Right cardiac atrium (tissue), 5 donors: ENCODE results near the gene ZGRF1. TPM values are rescaled to one million over a fixed set of nuclear protein-coding genes. Genes with fewer than 3 reads are reported as not detected.
"Not testable (repeated sequence)": the region's sequence is repeated elsewhere in the genome, so short reads cannot be mapped to it uniquely, and the experiment has no call there.

Experiments used
- ATAC-seq, 2 donors: fragments of 200-7000 bp; cut with Tn5 transposase; one replicate each; pipeline versions ENCODE4 v1.8.0 to v1.9.1; 2020; ENCODE audit warnings: moderate library complexity in 2 of 2, mild to moderate bottlenecking in 1 of 2
- DNase-seq, 3 donors: peaks; one replicate each; pipeline ENCODE4 v3.0.0-alpha.2; 2020
- H3K27ac ChIP-seq: one replicate; pipeline ENCODE4 v1.5.1; 2013; ENCODE audit warnings: mild to moderate bottlenecking, low read length, control low read depth, moderate library complexity
- H3K27me3 ChIP-seq: one replicate; pipeline ENCODE4 v1.6.1; 2013; ENCODE audit not compliant: control insufficient read depth, insufficient read depth
- H3K4me1 ChIP-seq: one replicate; pipeline ENCODE4 v1.6.1; 2013; ENCODE audit warnings: low read length; ENCODE audit not compliant: control insufficient read depth, insufficient read depth
- H3K4me3 ChIP-seq: one replicate; pipeline ENCODE4 v1.5.1; 2013; ENCODE audit warnings: low read length, control low read depth
- H3K9me3 ChIP-seq: one replicate; pipeline ENCODE4 v1.6.1; 2013; ENCODE audit warnings: low read length; ENCODE audit not compliant: control insufficient read depth
- WGBS: extraction: QIAGEN DNeasy Blood & Tissue Kit; methylation state at CpG from one replicate; pipeline ENCODE4 v1.1.7; 2013; 5-methylcytosine and 5-hydroxymethylcytosine counted together
- intact Hi-C, 4 donors: fragments of 100-400 bp; cut with DNase I; formaldehyde crosslinking; loops; one replicate each; pipeline versions ENCODE4 v1.11.0 to v1.14.0; 2022 to 2023
- polyA plus RNA-seq: library from polyadenylated mRNA; stranded (reverse); fragments of 200-250 nt; gene quantifications from one replicate; pipeline ENCODE4 v1.2.3, GENCODE V29; 2013
- total RNA-seq, 4 donors: library from RNA; stranded (reverse); fragmentation: NEBNext Ultra II Directional; extraction: Animal tissue kit (Norgen Biotek cat#: 25700); gene quantifications; one replicate each; pipeline ENCODE4 v1.2.1, GENCODE V29; 2021
- donor health status: healthy with polysubstance abuse.
- donor health status: DM: no; HTN: yes; CAD: no.
- donor health status: DM: no; HTN: no; CAD: no.
- donor health status: DM: no; HTN: yes; CAD: no; lungs with severe emphysema.
- donor health status: DM: yes; HTN: yes; CAD: no.

ZGRF1 gene
- total and polyA plus RNA-seq, 5 donors, result 1.2 to 2.5 (median 2.4) TPM

DNA sequence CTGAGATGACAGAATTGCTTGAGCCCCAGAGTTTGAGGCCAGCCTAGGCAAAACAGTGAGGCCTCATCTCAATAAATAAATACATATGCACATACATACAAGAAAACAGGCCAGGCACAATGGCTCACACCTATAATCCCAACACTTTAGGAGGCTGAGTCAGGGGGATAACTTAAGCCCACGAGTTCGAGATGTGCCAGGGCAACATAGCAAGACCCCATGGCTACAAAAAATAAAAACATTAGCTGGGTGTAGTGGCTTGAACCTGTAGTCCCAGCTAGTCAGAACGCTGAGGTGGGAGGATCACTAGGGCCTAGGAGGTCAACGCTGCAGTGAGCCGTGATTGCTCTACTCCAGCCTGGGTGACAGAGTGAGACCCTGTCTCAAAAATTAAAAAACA, 69.2 kb downstream of the ZGRF1 start:
- DNase-seq (no peak), ATAC-seq (no peak)
- Histone ChIP-seq H3K9me3 (no peaks in the 10 kb centered on the region), H3K27ac (no peak overlapping the region), H3K4me1 (no peaks in the 10 kb centered on the region), H3K4me3 (no peak overlapping the region), H3K27me3 (no peaks in the 10 kb centered on the region)
- 97% methylated on average over 5 of the region's 5 CpGs for WGBS
- intact Hi-C loops, result no loop called here

DNA sequence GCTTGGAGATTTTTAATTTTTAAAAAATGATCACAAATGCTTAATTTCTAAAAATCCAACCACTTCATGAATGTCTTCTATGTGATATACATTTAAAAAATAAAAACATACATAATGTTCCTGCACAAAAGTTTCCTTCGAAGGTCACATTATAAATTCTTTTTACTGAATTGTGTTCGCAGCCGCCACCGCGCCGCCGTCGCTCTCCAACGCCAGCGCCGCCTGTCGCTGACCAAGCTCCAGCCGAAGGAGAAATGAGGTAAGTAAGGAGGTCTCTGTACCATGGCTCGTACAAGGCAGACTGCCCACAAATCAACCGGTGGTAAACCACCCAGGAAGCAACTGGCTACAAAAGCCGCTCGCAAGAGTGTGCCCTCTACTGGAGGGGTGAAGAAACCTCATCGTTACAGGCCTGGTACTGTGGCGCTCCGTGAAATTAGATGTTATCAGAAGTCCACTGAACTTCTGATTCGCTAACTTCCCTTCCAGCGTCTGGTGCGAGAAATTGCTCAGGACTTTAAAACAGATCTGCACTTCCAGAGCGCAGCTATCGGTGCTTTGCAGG, 71.9 kb downstream of the ZGRF1 start:
- no peak for ATAC-seq
- no peaks in the 10 kb centered on the region for H3K4me1 ChIP-seq
- no peak overlapping the region for H3K4me3 ChIP-seq
- 98% methylated on average over 25 of the region's 25 CpGs for WGBS
- H3K27ac ChIP-seq, result no peak overlapping the region
- H3K9me3 ChIP-seq, result no peaks in the 10 kb centered on the region
- no peaks in the 10 kb centered on the region for H3K27me3 ChIP-seq
- intact Hi-C loops, result no loop called here
- no peak for DNase-seq

DNA sequence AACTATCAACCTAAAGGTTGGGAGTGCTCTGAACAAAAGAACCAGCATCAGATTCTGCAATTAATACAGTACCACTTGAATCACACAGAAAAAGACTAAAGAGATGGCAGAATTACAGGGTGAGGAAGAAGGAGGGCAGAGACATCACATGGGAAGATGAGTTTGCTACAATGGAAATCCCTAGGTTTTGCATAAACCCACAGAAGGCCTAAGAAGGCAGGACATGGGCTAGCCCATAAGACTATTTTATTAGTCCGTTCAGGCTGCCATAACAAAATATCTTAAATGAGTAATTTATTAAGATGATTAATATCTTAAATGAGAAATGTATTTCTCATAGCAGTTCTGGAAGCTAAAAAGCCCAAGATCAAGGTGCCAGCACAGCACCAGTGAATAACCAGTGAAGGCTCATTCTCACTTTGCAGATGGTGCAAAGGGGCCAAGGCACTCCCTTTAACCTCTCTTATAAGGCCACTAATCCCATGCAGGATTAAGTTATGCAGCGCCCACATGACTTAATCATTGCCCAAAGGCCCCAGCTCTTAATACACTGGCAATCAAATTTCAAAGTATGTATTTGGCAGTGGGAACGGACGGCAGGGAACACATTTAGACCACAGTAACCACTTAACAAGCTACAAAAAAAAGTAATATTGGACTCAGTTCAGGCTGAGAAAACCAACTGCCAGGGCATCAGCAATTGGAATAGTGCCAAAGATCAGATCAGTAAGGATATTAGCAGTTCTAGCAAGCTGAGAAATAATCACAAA, 73.1 kb downstream of the ZGRF1 start:
- 83% methylated on average over 4 of the region's 4 CpGs for WGBS
- ATAC-seq, result no peak
- Histone ChIP-seq H3K27me3 (no peaks in the 10 kb centered on the region), H3K4me1 (no peaks in the 10 kb centered on the region), H3K9me3 (no peaks in the 10 kb centered on the region), H3K27ac (no peak overlapping the region), H3K4me3 (no peak overlapping the region)
- intact Hi-C loops, result no loop called here
- no peak for DNase-seq

DNA sequence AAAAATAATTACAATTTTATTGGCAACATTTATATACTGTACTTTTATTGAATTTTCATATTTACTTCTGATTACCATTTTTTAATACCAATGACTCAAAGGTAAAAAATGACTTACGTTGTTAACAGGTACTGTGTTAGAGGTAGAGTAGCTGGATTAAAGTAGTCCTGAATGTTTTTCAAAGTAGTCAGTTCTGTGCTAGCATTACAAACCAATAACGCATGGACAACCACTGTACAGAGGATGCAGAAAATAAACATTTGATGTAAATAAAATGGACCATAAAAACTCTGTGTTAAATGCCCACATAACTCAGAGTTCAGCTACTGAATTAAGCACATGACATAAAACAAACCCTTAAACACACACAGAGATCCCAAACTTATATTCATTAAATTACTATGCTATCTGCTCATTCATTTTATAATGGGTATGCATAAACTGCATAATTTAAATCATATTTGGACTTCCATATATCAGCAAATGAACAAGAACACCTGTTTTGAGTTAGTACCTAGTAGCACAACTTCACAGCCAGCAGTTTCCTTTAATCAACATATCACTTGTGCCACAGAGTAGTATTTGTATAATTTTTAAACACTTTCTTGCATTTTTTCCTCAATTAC, 74.3 kb downstream of the ZGRF1 start:
- DNase-seq (no peak), ATAC-seq (no peak)
- Histone ChIP-seq H3K27me3 (no peaks in the 10 kb centered on the region), H3K27ac (no peak overlapping the region), H3K4me3 (no peak overlapping the region), H3K4me1 (no peaks in the 10 kb centered on the region), H3K9me3 (no peaks in the 10 kb centered on the region)
- intact Hi-C loops, result no loop called here
- 94% methylated on average over 2 of the region's 2 CpGs for WGBS

DNA sequence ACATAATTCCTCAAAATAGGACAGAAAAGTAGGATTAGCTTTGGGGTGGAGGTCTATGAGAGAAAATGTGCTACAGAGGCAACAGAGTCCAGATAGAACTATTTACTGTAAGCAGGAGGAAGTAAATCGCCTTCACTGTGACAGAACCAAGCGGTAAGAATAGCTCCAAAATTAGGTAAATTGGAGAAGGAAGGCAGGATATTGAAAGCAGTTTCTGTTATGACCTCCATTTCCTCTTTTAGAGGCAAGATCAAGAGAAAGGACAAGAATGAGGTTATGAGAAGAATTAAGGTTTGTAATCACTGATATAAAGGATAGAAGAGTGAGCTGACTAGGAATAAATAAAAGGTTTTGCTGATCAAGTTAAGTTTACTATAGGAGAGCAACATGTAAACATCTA, 76.6 kb downstream of the ZGRF1 start:
- Histone ChIP-seq H3K4me3 (no peak overlapping the region), H3K4me1 (no peaks in the 10 kb centered on the region), H3K27ac (no peak overlapping the region), H3K27me3 (no peaks in the 10 kb centered on the region), H3K9me3 (no peaks in the 10 kb centered on the region)
- WGBS, result 80% methylated on average over 2 of the region's 2 CpGs
- DNase-seq, result no peak
- intact Hi-C loops, result no loop called here
- ATAC-seq, result no peak

DNA sequence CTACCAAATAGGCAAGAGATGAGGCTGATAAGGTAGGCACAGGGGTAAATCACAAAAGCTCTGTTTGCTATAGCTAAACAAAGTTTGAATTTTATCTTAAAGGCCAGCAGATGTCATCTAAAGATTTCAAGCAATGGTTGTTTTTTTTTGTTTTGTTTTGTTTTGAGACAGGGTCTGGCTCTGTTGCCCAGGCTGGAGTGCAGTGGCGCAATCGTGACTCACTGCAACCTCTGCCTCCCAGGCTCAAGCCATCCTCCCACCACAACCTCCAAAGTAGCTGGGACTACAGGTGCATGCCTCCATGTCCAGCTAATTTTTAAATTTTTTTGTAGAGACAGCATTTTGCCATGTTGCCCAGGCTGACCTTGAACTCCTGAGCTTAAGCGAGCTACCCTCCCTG, 77.7 kb downstream of the ZGRF1 start:
- no peaks in the 10 kb centered on the region for H3K4me1 ChIP-seq
- intact Hi-C loops, result no loop called here
- no peak overlapping the region for H3K4me3 ChIP-seq
- ATAC-seq (no peak), DNase-seq (no peak)
- no peaks in the 10 kb centered on the region for H3K27me3 ChIP-seq
- no peaks in the 10 kb centered on the region for H3K9me3 ChIP-seq
- no peak overlapping the region for H3K27ac ChIP-seq
- WGBS, result 95% methylated on average over 3 of the region's 3 CpGs

DNA sequence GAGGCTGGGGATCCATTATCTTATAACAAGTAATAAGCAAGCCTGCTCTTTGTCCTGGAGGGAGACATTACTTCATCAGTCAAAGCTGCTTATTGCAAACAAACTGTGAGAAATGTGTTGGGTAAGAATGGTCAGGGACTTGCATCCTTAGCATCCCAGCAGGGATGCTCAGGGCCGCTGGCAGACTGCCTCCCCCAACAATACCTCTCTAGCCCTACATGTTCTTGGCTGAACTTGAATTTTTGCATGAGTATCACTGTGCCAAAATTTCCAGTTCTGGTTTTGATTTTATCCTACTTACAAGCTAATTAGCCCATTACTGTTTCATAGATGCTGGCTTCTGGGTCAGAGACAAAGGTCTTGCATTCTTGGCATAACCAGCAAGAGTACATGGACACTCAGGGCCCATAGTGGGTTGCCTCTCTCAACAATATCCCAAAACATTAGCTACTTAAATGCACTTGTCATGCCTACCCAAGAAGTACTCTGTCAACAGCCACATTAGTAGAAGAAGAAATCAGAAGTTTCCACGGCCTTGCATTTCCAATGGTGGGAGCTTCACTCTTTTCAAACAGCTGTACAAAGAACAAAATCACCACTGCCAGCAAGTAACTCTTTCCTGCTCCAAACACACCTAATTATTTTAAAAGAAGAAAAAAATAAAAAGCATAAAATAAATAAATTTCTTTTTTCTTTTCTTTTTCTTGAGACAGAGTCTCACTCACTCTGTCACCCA, 78.9 kb downstream of the ZGRF1 start:
- DNase-seq (no peak), ATAC-seq (no peak)
- no peak overlapping the region for H3K4me3 ChIP-seq

DNA sequence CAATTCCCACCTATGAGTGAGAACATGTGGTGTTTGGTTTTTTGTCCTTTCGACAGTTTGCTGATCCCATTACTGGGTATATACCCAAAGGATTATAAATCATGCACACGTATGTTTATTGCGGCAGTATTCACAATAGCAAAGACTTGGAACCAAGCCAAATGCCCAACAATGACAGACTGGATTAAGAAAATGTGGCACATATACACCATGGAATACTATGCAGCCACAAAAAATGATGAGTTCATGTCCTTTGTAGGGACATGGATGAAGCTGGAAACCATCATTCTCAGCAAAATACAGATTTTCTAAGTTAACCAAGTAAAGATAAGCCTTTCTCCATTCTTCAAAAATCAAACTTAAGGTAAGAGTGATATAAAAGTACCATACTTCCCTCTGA, 82.4 kb downstream of the ZGRF1 start:
- ATAC-seq, DNase-seq, H3K4me3 ChIP-seq, H3K27me3 ChIP-seq, H3K27ac ChIP-seq, H3K4me1 ChIP-seq, H3K9me3 ChIP-seq, intact Hi-C loops: not testable (repeated sequence)
- WGBS, result 100% methylated on average over 2 of the region's 3 CpGs

More for the DNA sequence above, 78.9 kb downstream of the ZGRF1 start:
- intact Hi-C loops, result no loop called here
- no peak overlapping the region for H3K27ac ChIP-seq
- H3K27me3 ChIP-seq, result no peaks in the 10 kb centered on the region
- 98% methylated on average over 2 of the region's 2 CpGs for WGBS
- H3K4me1 ChIP-seq, result no peaks in the 10 kb centered on the region
- H3K9me3 ChIP-seq, result no peaks in the 10 kb centered on the region

DNA sequence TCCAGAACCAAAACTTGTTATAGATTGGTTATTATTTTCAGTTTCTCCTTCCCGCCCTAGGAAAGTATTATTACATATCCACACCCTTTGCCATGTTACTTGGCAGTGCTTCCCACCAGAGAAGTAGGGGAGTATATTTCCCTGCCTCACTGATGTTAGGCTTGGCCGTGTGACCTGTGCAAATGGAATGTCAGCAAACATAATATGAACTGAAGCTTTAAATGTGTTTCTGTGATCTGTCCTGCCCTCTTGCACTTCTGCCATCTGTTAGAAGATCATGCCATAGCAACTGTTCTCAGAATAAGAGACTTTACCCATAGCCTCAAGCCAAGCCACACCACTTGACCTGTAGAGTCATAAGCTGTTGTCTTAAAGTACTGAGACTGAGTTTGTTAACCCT, 84.0 kb downstream of the ZGRF1 start:
- ATAC-seq (no peak), DNase-seq (no peak)
- Histone ChIP-seq H3K4me1 (no peaks in the 10 kb centered on the region), H3K9me3 (no peaks in the 10 kb centered on the region), H3K4me3 (no peak overlapping the region), H3K27ac (no peak overlapping the region), H3K27me3 (no peaks in the 10 kb centered on the region)
- WGBS, result 44% methylated on average over 2 of the region's 2 CpGs
- intact Hi-C loops, result no loop called here

DNA sequence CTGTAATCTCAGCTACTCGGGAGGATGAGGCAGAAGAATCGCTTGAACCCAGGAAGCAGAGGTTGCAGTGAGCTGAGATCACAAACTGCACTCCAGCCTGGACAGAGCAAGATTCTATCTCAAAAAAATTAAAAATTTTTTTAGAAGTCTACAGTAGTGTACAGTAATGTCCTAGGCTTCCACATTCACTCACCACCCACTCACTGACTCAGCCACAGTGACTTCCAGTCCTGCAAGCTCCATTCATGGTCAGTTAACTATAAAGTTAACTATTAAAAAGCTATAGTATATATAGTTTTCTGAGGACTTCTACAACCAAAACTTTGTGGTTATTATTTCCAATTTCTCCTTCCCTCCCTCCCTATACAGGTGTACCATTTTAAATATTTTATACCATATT, 86.0 kb downstream of the ZGRF1 start:
- 91% methylated on average over 2 of the region's 2 CpGs for WGBS
- H3K9me3 ChIP-seq, result no peaks in the 10 kb centered on the region
- no peak overlapping the region for H3K27ac ChIP-seq
- intact Hi-C loops, result no loop called here
- no peak for DNase-seq
- H3K4me1 ChIP-seq, result no peaks in the 10 kb centered on the region
- ATAC-seq, result no peak
- no peak overlapping the region for H3K4me3 ChIP-seq
- H3K27me3 ChIP-seq, result no peaks in the 10 kb centered on the region

DNA sequence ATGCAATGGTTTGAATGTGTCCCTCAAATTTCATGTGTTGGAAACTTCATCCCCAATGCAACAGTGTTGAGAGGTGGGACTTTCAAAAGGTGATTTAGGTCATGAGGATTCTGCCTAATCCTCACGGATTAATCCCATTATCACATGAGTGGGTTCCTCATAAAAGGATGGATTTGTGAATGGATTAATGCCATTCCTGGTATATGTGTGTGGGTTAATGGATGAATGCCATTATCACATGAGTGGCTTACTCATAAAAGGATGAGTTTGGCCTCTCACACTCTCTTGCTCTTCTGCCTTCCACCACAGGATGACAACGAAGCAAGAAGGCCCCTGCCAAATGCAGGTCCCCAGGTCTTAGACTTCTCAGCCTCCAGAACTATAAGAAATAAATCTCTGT, 90.2 kb downstream of the ZGRF1 start:
- Histone ChIP-seq H3K4me1 (no peaks in the 10 kb centered on the region), H3K9me3 (no peaks in the 10 kb centered on the region), H3K4me3 (no peak overlapping the region), H3K27ac (no peak overlapping the region), H3K27me3 (no peaks in the 10 kb centered on the region)
- no peak for ATAC-seq
- intact Hi-C loops, result no loop called here
- no peak for DNase-seq
- WGBS, result 87% methylated on average over 2 of the region's 2 CpGs
